ENCODE results near the gene EDAR. TPM values are rescaled to one million over a fixed set of nuclear protein-coding genes. Genes with fewer than 3 reads are reported as not detected.

Gene EDAR
- total and polyA plus RNA-seq, 4 donors, result 0.44 to 0.77 (median 0.68) TPM

DNA sequence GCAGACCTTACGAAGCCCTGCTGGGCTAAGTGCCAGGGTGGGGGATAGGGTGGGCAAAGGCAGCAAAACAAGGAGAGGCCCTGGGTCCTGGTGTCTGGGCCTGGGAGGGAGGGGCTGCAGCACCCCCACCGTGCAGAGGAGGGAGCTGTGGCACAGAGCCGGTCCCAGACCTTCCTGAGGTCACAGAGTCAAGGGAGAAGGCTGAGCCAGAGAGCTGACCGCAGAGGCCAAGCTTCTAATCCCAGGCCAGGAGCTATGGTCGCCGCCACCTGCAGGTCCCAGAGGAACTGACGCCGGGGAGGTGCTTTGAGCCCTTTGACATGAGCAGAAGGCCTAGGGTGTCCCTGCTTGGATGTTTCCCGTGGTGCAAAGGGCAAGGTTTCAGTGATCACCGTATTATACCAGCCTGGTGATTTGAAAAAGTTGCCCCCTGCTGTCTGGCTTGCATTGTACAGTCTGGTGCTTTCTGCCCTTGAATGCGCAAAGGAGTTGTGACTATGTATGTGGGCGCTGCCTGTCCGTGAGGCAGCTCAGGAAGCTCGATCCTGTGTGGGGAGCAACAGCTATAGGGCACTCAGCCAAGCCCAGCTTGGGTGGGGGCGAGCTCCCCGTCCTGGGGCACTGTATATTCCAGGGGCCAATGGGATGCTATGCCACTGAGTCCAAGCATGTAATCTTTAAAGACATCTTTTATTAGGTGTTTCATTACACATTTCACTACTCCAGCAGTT, 44.3 kb downstream of the EDAR start:
- WGBS (ENCODE audit: insufficient coverage), result 62% methylated on average over 16 of the region's 16 CpGs
- Histone ChIP-seq H3K9me3 (ENCODE audit: control insufficient read depth, insufficient read depth, low read length) (peaks cover 6% of the 10 kb centered on the region), H3K4me1 (ENCODE audit: control insufficient read depth, insufficient read depth, low read length) (peaks cover 13% of the 10 kb centered on the region), H3K27me3 (ENCODE audit: control insufficient read depth, insufficient read depth, low read length) (no peaks in the 10 kb centered on the region), H3K27ac (ENCODE audit: low read depth, low read length) (no peak overlapping the region), H3K36me3 (ENCODE audit: control insufficient read depth, insufficient read depth, low read length) (no peaks in the 10 kb centered on the region), H3K4me3 (ENCODE audit: low read depth, low read length) (no peak overlapping the region)
- no peak for DNase-seq (ENCODE audit: low read depth in 4 of 6, low spot score in 6 of 6)

DNA sequence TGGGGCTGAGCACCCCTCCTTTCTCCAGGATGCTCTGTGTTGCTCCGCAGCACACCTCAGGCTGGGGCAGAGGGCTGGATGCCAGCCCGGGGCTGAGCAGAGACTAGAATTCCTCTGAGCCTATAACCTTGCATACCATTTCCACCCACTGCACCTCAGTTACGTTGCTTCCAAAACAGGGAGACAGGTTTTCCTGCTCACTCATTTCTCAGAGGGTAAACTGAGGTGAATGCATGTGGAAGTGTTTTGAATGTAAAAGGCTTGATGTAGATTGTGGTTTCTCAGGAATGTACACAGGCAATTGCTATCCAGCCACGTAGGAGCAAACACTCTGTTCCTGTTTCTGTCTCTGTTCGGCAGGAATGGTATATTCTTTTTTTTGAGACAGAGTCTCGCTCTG, 45.3 kb downstream of the EDAR start:
- Histone ChIP-seq H3K36me3 (ENCODE audit: control insufficient read depth, insufficient read depth, low read length) (no peaks in the 10 kb centered on the region), H3K9me3 (ENCODE audit: control insufficient read depth, insufficient read depth, low read length) (peaks cover 6% of the 10 kb centered on the region), H3K27me3 (ENCODE audit: control insufficient read depth, insufficient read depth, low read length) (no peaks in the 10 kb centered on the region), H3K4me1 (ENCODE audit: control insufficient read depth, insufficient read depth, low read length) (peaks cover 13% of the 10 kb centered on the region), H3K4me3 (ENCODE audit: low read depth, low read length) (no peak overlapping the region), H3K27ac (ENCODE audit: low read depth, low read length) (no peak overlapping the region)
- 95% methylated on average over 3 of the region's 6 CpGs for WGBS (ENCODE audit: insufficient coverage)
- no peak for DNase-seq (ENCODE audit: low read depth in 4 of 6, low spot score in 6 of 6)

DNA sequence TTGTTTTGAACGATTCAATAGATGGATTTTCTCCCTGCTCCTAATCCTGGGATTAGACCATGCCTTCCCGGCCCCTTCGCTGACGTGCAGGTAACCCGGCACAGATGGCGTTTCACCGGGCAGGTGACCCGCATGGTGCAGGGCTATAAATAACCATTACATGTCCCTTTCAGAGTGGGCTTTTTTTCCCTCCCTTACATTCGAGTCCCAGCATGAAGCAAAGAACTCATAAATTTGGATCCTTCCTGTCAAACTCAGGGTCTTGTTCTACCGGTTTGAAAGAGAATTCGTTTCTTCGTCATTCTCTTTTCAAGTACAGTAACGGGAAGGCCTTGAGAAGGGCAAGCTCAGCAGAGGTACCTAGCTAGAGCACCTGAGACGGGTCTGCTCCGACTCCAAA, 46.1 kb downstream of the EDAR start:
- no peaks in the 10 kb centered on the region for H3K27me3 ChIP-seq (ENCODE audit: control insufficient read depth, insufficient read depth, low read length)
- H3K4me1 ChIP-seq (ENCODE audit: control insufficient read depth, insufficient read depth, low read length), result peaks cover 13% of the 10 kb centered on the region
- WGBS (ENCODE audit: insufficient coverage), result 74% methylated on average over 14 of the region's 15 CpGs
- H3K36me3 ChIP-seq (ENCODE audit: control insufficient read depth, insufficient read depth, low read length), result no peaks in the 10 kb centered on the region
- peaks cover 6% of the 10 kb centered on the region for H3K9me3 ChIP-seq (ENCODE audit: control insufficient read depth, insufficient read depth, low read length)
- no peak overlapping the region for H3K27ac ChIP-seq (ENCODE audit: low read depth, low read length)
- DNase-seq (ENCODE audit: low read depth in 4 of 6, low spot score in 6 of 6), result no peak
- no peak overlapping the region for H3K4me3 ChIP-seq (ENCODE audit: low read depth, low read length)

DNA sequence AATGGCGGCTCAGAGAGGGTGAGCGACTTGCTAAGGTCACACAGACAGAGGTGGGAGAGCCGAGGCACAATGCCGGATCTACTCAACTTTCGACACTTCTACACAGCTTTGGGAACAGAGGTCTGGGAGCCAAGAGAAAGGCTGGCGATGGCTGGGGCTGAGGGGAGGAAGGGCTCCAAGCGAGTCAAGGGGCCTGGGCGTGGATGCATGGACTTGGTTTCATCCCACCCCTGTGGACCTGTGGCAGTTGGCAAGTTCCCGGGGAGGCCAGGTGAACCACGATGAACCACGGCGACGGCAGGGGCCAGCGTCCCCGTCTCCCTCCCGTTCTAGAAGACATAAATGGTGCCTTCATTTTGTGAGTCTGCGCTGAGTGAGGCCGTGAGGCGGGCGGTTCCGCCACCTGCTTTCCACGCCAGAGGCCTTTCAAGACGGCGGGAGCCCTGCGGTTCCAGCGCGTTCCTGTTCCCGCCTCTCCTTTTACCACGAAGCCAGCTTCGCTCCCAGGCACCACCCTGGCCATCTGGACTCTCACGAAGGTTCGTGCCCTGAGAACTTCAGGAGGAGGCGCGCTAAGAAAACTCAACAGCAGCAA, 46.7 kb downstream of the EDAR start:
- WGBS (ENCODE audit: insufficient coverage), result 94% methylated on average over 25 of the region's 34 CpGs

DNA sequence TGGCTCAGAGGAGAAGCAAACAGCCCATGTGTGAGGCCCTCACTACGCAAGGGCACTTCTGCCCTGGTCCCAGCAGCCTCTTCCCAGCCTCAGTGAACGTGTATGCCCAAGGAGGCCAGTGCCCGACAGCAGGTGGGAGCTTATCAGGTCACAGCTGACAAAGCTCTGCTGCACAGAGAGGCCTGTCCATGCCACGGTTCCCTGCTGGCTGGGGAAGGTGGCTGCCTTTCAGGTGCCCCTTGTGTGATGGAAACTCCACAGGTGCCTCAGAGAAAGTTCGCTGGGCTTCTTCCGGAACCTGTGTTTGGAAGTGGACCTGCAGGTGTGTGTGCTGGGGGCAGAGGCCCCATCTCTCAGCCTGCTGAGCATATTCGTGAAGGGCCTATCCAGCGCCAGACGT, 47.3 kb downstream of the EDAR start:
- Histone ChIP-seq H3K27ac (ENCODE audit: low read depth, low read length) (no peak overlapping the region), H3K4me3 (ENCODE audit: low read depth, low read length) (no peak overlapping the region), H3K4me1 (ENCODE audit: control insufficient read depth, insufficient read depth, low read length) (peaks cover 17% of the 10 kb centered on the region), H3K27me3 (ENCODE audit: control insufficient read depth, insufficient read depth, low read length) (no peaks in the 10 kb centered on the region), H3K36me3 (ENCODE audit: control insufficient read depth, insufficient read depth, low read length) (no peaks in the 10 kb centered on the region), H3K9me3 (ENCODE audit: control insufficient read depth, insufficient read depth, low read length) (no peaks in the 10 kb centered on the region)
- 94% methylated on average over 6 of the region's 9 CpGs for WGBS (ENCODE audit: insufficient coverage)
- no peak for DNase-seq (ENCODE audit: low read depth in 4 of 6, low spot score in 6 of 6)

More for the DNA sequence above, 46.7 kb downstream of the EDAR start:
- H3K27me3 ChIP-seq (ENCODE audit: control insufficient read depth, insufficient read depth, low read length), result no peaks in the 10 kb centered on the region
- H3K9me3 ChIP-seq (ENCODE audit: control insufficient read depth, insufficient read depth, low read length), result peaks cover 3% of the 10 kb centered on the region
- DNase-seq (ENCODE audit: low read depth in 4 of 6, low spot score in 6 of 6), result no peak
- no peaks in the 10 kb centered on the region for H3K36me3 ChIP-seq (ENCODE audit: control insufficient read depth, insufficient read depth, low read length)
- H3K4me1 ChIP-seq (ENCODE audit: control insufficient read depth, insufficient read depth, low read length), result peaks cover 13% of the 10 kb centered on the region
- no peak overlapping the region for H3K4me3 ChIP-seq (ENCODE audit: low read depth, low read length)
- H3K27ac ChIP-seq (ENCODE audit: low read depth, low read length), result no peak overlapping the region

DNA sequence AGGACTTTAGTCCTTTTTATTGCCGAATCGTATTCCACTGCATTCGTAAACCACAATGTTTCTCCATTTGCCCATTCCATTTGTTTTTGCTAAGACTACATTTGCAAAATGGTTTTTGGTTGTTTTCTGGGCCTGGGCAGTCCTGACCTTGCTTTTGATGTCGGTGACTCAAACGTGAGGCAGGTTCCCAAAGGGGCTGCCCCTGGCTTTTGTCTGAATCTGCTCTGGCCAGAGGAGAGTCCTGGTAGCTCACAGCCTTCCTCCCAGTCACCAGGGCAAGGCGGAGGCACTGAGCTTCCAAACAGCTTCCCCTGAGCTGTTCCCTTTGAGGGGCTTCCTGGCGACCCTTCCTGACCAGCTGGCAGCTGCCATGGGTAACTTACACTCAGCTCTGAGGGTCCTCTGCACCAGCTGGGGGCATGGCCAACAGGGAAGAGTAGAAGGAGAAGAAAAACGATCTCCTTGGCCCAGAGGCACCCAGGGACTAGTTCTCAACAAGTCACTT, 47.8 kb downstream of the EDAR start:
- no peaks in the 10 kb centered on the region for H3K36me3 ChIP-seq (ENCODE audit: control insufficient read depth, insufficient read depth, low read length)
- DNase-seq (ENCODE audit: low read depth in 4 of 6, low spot score in 6 of 6), result no peak
- 92% methylated on average over 7 of the region's 8 CpGs for WGBS (ENCODE audit: insufficient coverage)
- H3K27me3 ChIP-seq (ENCODE audit: control insufficient read depth, insufficient read depth, low read length), result no peaks in the 10 kb centered on the region
- H3K9me3 ChIP-seq (ENCODE audit: control insufficient read depth, insufficient read depth, low read length), result no peaks in the 10 kb centered on the region
- H3K4me3 ChIP-seq (ENCODE audit: low read depth, low read length), result no peak overlapping the region
- no peak overlapping the region for H3K27ac ChIP-seq (ENCODE audit: low read depth, low read length)
- peaks cover 23% of the 10 kb centered on the region for H3K4me1 ChIP-seq (ENCODE audit: control insufficient read depth, insufficient read depth, low read length)

DNA sequence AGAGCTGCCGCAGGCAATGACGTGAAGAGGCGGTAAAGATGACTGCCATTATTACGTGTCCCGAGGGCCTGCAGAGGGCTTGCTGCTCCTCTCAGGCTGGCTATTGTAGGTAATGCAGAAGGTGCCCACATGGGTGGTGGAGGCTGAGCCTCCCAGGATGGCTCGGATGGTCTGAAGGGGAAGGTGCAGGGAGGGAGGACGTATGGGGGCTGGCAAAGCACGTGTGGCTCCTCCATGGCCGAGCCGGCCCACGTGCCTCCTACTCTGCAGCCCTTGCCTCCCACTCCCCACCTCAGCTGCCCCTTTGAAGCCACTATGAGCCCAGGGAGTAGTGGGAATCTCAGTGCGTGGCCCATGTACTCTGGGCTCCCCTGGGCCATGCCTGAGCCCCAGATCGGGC, 48.9 kb downstream of the EDAR start:
- no peak for DNase-seq (ENCODE audit: low read depth in 4 of 6, low spot score in 6 of 6)
- Histone ChIP-seq H3K36me3 (ENCODE audit: control insufficient read depth, insufficient read depth, low read length) (no peaks in the 10 kb centered on the region), H3K4me1 (ENCODE audit: control insufficient read depth, insufficient read depth, low read length) (peaks cover 34% of the 10 kb centered on the region), H3K27me3 (ENCODE audit: control insufficient read depth, insufficient read depth, low read length) (no peaks in the 10 kb centered on the region), H3K9me3 (ENCODE audit: control insufficient read depth, insufficient read depth, low read length) (no peaks in the 10 kb centered on the region), H3K4me3 (ENCODE audit: low read depth, low read length) (no peak overlapping the region), H3K27ac (ENCODE audit: low read depth, low read length) (no peak overlapping the region)
- 88% methylated on average over 9 of the region's 13 CpGs for WGBS (ENCODE audit: insufficient coverage)

DNA sequence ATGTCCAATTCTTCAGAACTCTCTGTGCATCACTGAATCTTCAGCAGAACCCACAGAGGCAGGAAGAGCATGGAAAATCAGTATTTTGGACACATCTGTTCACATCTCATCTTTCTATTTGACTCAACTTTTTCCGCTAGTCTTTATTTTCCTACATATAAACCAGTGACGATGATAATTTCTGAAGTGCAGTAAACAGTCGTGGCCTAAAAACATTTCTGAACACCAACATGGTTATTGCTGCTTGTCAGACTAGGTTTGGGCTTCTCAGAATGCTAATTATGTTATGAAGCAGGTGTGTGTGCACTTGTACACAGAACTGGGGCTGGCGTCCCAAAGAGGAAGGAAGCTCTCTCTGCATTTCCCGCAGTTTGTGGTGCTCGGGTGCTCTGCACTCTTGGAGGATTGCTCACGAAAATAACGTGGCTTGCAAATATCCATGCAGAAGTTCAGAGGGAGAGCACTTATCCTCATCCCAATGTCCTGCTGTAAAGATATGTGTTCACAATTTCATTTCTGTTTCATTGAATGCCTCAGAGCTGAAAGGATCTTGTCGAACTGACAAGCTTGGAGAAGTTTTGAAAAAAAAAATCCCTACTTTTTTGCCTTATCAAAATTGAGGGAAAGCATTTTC, 50.8 kb downstream of the EDAR start:
- no peak for DNase-seq (ENCODE audit: low read depth in 4 of 6, low spot score in 6 of 6)
- 84% methylated on average over 5 of the region's 9 CpGs for WGBS (ENCODE audit: insufficient coverage)
- no peaks in the 10 kb centered on the region for H3K9me3 ChIP-seq (ENCODE audit: control insufficient read depth, insufficient read depth, low read length)
- no peak overlapping the region for H3K4me3 ChIP-seq (ENCODE audit: low read depth, low read length)
- peaks cover 42% of the 10 kb centered on the region for H3K4me1 ChIP-seq (ENCODE audit: control insufficient read depth, insufficient read depth, low read length)
- no peaks in the 10 kb centered on the region for H3K27me3 ChIP-seq (ENCODE audit: control insufficient read depth, insufficient read depth, low read length)
- no peak overlapping the region for H3K27ac ChIP-seq (ENCODE audit: low read depth, low read length)
- H3K36me3 ChIP-seq (ENCODE audit: control insufficient read depth, insufficient read depth, low read length), result no peaks in the 10 kb centered on the region

DNA sequence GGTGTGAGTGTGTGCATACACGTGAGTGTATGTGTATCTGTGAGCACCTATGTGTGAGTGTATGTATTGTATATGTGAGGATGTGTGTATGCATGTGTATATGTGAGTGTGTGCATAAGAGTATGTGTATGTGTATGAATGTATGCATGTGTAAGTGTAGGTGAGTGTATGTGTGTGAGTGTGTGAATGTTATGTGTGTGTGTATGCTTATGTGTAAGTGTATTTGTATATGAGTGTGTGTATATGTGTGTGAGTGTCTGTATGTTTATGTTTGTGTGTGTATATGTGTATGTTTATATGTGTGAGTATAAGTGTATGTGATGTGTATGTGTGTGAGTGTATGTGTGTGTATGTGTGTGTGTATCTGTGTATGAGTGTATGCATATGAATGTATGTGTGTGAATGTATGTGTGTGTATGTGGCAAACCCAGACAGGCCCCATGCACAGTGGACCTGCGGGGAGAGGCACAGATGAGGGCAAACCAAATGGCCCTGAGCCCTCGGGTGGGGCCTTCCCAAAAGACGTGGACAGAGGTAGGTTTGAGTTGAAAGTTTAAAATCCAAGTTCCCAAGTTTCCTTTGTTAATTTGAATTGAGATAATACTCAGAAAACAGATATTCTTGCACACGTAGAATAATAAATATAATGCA, 51.5 kb downstream of the EDAR start:
- WGBS (ENCODE audit: insufficient coverage), result 91% methylated on average over 2 of the region's 5 CpGs
- no peaks in the 10 kb centered on the region for H3K36me3 ChIP-seq (ENCODE audit: control insufficient read depth, insufficient read depth, low read length)
- DNase-seq (ENCODE audit: low read depth in 4 of 6, low spot score in 6 of 6), result no peak

More for the DNA sequence above, 51.5 kb downstream of the EDAR start:
- Histone ChIP-seq H3K27me3 (ENCODE audit: control insufficient read depth, insufficient read depth, low read length) (no peaks in the 10 kb centered on the region), H3K4me3 (ENCODE audit: low read depth, low read length) (no peak overlapping the region), H3K9me3 (ENCODE audit: control insufficient read depth, insufficient read depth, low read length) (no peaks in the 10 kb centered on the region), H3K4me1 (ENCODE audit: control insufficient read depth, insufficient read depth, low read length) (peaks cover 48% of the 10 kb centered on the region), H3K27ac (ENCODE audit: low read depth, low read length) (no peak overlapping the region)
